ENCODE results near the gene PLK3.

- TF ChIP-seq, protein P1, sequence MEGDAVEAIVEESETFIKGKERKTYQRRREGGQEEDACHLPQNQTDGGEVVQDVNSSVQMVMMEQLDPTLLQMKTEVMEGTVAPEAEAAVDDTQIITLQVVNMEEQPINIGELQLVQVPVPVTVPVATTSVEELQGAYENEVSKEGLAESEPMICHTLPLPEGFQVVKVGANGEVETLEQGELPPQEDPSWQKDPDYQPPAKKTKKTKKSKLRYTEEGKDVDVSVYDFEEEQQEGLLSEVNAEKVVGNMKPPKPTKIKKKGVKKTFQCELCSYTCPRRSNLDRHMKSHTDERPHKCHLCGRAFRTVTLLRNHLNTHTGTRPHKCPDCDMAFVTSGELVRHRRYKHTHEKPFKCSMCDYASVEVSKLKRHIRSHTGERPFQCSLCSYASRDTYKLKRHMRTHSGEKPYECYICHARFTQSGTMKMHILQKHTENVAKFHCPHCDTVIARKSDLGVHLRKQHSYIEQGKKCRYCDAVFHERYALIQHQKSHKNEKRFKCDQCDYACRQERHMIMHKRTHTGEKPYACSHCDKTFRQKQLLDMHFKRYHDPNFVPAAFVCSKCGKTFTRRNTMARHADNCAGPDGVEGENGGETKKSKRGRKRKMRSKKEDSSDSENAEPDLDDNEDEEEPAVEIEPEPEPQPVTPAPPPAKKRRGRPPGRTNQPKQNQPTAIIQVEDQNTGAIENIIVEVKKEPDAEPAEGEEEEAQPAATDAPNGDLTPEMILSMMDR (IDR thresholded peaks at IDR 0.05), result no peak
- TF ChIP-seq POLR2AphosphoS5 (IDR thresholded peaks at IDR 0.05), result no peak
Measured at GRCh38 chr1:44846985-44847384, 46.8 kb downstream of the PLK3 start.
